Measurements from ENCODE around the gene MLIP.

MLIP gene

DNA sequence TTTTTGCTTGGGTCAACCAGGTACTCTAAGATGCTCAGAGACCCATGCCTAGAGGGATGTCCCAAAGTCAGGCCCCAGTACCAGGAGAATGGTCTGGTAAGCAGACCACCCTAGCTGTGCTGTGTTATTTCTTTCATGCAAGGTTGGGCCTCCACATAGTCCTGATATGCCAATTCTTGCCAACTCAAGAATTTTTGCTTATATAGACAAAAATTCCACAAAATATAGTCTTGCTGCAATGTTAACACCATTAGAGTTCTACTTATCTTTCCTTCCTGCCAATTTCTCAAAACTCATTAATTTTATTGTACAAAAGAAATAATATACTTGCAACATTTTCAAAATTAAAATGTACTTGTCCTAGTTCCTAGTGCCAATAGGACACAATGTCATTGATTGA, 163.1 kb downstream of the MLIP start:
- no peak for DNase-seq (ENCODE audit: low read depth)
- H3K4me3 ChIP-seq (ENCODE audit: low read depth, low read length), result no peak overlapping the region
- TF ChIP-seq, protein P1, sequence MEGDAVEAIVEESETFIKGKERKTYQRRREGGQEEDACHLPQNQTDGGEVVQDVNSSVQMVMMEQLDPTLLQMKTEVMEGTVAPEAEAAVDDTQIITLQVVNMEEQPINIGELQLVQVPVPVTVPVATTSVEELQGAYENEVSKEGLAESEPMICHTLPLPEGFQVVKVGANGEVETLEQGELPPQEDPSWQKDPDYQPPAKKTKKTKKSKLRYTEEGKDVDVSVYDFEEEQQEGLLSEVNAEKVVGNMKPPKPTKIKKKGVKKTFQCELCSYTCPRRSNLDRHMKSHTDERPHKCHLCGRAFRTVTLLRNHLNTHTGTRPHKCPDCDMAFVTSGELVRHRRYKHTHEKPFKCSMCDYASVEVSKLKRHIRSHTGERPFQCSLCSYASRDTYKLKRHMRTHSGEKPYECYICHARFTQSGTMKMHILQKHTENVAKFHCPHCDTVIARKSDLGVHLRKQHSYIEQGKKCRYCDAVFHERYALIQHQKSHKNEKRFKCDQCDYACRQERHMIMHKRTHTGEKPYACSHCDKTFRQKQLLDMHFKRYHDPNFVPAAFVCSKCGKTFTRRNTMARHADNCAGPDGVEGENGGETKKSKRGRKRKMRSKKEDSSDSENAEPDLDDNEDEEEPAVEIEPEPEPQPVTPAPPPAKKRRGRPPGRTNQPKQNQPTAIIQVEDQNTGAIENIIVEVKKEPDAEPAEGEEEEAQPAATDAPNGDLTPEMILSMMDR (IDR thresholded peaks at IDR 0.05; ENCODE audit: control insufficient read depth, extremely low read depth, insufficient read depth), result no peak

DNA sequence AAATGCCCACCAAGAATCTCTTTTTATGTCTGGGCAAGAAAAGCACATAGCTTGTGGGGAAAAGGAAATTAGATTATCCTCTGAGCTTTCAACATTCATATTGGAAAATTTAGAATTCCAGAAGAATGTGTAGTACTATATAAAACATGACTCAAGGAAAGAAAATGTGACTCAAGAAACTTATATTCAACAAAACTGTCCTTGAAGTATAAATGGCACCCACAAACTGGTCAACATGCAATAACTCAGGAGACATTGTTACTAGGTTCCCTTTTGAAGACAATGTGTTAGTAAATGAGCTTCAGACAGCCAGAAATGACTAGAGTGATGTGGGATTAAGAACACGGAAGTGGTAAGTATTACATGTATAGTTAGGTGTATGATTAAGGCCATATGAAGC, 170.9 kb downstream of the MLIP start:
- no peak for DNase-seq (ENCODE audit: low read depth)
- no peak overlapping the region for H3K4me3 ChIP-seq (ENCODE audit: low read depth, low read length)
- TF ChIP-seq, protein P1 (IDR thresholded peaks at IDR 0.05; ENCODE audit: control insufficient read depth, extremely low read depth, insufficient read depth), result no peak

DNA sequence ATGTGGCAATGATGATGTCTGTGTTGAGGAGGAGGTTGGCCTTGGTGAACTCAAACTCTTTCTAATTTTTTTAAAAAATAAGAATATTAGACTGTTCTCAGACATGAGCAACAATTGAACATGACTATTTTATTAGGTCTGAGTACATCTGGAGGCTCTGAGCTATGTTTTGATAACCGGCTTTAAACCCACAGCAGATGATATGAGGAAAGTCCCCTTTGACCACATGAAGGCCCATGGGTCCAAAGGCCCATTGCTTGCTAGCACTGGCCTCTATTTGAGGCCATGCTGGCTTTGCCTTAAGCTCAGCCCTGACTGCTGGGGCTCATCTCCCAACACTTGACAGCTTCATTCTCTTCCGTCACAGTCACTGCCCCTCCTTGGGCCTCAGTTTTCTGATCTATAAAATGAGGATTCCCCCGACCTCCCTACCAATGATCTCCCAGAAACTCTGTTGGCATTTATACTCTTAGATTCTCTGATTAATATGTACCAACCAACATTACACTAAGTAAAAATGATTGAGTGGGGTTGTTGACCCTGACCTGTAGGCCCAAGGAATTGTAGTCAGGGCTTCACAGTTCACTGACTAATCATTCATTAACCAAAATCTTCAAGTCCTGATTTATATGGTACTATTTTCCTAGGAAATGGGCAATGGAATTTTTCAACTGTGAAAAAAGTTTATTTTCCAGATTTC, 173.1 kb downstream of the MLIP start:
- no peak overlapping the region for H3K4me3 ChIP-seq (ENCODE audit: low read depth, low read length)
- DNase-seq (ENCODE audit: low read depth), result no peak
- TF ChIP-seq, protein P1 (IDR thresholded peaks at IDR 0.05; ENCODE audit: control insufficient read depth, extremely low read depth, insufficient read depth), result no peak

DNA sequence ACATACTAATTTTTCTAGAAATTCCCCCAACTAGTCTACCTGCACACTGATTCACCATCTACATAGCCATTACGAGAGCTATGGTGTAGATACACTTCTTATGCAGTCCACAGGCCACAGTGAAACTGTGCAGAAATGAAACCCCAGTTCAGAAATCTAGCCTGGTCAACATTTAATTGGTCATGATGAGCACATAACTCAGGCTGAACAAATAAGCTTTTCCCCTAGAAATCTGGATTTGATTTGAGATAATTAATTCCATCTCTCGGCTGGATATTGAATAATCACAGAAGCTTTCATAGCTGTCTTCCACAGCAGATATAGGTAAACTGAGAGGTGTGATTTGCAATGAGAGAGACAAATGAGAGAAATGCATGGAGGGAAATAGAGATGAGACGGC, 174.4 kb downstream of the MLIP start:
- no peak overlapping the region for H3K4me3 ChIP-seq (ENCODE audit: low read depth, low read length)
- DNase-seq (ENCODE audit: low read depth), result no peak
- TF ChIP-seq, protein P1 (IDR thresholded peaks at IDR 0.05; ENCODE audit: control insufficient read depth, extremely low read depth, insufficient read depth), result no peak

DNA sequence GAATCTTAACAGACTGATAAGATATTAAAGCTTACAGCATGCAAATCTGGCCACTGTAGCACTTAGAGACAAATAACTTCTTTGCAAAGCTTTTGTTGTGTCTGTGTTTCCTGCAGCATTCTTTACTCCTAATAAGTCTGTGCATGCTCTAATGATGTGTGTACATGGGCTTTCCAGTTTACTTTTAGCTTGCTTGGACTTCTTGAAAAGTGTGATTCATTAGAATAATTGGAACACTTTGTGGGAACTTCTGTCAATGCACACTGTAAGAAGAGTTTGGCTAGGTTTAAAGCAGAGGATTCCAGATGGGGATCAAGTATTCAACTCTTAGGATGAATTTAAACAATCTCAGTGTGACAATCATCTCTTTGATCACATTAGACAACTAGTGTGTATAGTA, 174.9 kb downstream of the MLIP start:
- TF ChIP-seq, protein P1 (IDR thresholded peaks at IDR 0.05; ENCODE audit: control insufficient read depth, extremely low read depth, insufficient read depth), result no peak
- DNase-seq (ENCODE audit: low read depth), result no peak
- no peak overlapping the region for H3K4me3 ChIP-seq (ENCODE audit: low read depth, low read length)

DNA sequence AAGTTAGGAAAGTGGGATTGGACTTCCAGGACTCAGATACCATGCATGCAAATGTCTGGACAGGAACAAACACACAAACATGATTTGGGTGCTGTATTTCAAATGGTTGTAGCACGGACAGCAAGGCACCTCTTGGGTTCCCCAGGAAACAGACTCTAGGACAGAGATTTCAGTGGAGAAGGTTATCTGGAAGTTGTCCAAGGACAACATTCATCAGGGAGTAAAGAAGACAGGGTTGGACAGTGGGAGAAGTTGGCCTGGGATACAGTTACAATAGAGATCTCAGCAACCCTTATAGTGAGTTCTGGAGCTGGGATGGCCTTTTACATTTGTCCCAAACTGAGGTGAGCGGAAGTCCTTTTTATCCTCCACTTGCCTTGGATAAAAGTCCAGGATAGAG, 177.2 kb downstream of the MLIP start:
- no peak for DNase-seq (ENCODE audit: low read depth)
- H3K4me3 ChIP-seq (ENCODE audit: low read depth, low read length), result no peak overlapping the region
- TF ChIP-seq, protein P1 (IDR thresholded peaks at IDR 0.05; ENCODE audit: control insufficient read depth, extremely low read depth, insufficient read depth), result no peak

DNA sequence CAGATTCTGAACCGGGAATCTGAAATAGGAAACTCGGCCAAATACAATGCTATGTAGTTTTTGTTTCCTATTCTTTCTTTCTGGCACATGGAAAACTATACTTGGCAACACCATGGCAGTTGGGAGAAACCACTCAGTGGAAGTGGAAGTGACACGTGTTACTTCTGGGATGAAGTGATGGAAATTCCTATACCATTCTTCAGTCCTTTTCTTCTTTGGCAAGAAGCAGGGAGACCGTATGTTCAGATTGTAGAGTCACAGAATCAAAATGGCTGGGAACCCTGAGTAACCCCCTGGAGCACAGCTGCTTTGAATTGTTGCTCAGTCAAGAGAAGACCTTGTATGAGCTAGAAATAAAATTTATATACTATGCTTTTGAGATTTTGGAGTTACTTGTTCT, 178.2 kb downstream of the MLIP start:
- H3K4me3 ChIP-seq (ENCODE audit: low read depth, low read length), result no peak overlapping the region
- TF ChIP-seq, protein P1 (IDR thresholded peaks at IDR 0.05; ENCODE audit: control insufficient read depth, extremely low read depth, insufficient read depth), result no peak
- no peak for DNase-seq (ENCODE audit: low read depth)

Measured in LNCaP clone FGC (cell line).